GM12874 (cell line): ENCODE data around the gene CCDC148.

Source experiments
- TF ChIP-seq, protein P1 (sequence below): IDR thresholded peaks from 2 replicates; pipeline ENCODE4 v1.5.1; 2011; ENCODE audit warnings: low read depth, mild to moderate bottlenecking, control low read depth, low read length, moderate library complexity; ENCODE audit not compliant: insufficient read depth

CCDC148 gene

DNA sequence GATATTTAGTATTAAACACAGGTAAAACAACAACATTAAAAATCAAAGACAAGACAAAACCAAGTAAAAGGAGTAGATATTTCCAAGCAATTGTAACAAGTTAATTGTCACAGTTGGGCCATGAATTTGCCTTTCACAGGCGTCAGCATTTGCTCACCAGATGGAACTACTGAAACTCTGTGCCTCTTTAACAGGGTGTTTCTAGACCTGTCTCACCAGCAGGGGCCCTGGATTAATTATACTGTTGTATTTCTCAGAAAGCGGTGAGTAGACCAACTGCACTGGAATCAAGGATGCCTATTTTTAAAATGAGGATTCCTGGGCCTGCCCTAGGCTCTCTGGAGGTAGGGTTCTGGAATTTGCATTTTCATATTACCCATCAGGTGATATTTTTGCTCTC, 262.3 kb downstream of the CCDC148 start:
- TF ChIP-seq, protein P1, sequence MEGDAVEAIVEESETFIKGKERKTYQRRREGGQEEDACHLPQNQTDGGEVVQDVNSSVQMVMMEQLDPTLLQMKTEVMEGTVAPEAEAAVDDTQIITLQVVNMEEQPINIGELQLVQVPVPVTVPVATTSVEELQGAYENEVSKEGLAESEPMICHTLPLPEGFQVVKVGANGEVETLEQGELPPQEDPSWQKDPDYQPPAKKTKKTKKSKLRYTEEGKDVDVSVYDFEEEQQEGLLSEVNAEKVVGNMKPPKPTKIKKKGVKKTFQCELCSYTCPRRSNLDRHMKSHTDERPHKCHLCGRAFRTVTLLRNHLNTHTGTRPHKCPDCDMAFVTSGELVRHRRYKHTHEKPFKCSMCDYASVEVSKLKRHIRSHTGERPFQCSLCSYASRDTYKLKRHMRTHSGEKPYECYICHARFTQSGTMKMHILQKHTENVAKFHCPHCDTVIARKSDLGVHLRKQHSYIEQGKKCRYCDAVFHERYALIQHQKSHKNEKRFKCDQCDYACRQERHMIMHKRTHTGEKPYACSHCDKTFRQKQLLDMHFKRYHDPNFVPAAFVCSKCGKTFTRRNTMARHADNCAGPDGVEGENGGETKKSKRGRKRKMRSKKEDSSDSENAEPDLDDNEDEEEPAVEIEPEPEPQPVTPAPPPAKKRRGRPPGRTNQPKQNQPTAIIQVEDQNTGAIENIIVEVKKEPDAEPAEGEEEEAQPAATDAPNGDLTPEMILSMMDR, result no peak

DNA sequence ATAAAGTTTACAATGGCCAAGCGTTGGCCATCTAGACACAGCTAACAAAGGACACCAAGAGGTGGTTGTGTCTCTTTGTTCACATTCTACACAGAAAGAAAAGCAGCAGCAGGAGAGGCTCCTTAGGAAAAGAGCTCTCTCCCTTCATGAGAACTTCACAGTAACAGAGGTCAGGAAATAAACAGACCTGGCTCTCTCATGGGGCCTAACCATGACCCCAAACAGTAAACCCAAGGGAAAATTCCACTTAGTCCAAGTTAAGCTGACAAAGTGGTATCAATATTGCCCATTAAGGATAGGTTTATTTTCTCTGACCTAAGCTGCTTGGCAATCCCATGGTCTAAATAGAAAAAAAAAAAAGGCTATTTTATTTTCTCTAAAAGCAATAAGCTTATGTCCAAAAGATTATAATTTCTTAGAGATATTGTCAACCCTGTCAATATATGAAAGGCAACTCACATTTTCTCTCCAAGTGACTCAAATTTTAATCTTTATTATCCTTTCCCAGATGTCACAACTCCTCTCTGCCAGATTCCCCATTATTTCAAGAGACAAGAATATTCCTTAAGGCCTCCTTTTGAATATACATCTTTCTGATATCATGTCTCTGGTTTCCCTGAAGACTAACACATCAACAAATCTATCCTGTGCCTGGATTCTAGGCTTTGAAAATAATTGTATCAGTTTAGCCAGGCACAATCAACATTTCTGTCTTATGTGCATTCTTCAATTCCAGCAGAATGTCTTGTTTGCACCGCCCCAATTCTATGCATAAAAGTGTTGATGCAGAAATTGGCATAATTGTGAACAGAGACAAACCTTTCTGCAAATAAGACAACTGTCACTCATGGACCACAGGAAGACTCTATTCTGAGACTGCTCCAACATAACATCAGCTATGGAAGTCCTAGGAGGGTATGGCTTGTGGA, 263.8 kb downstream of the CCDC148 start:
- TF ChIP-seq, protein P1, result no peak

DNA sequence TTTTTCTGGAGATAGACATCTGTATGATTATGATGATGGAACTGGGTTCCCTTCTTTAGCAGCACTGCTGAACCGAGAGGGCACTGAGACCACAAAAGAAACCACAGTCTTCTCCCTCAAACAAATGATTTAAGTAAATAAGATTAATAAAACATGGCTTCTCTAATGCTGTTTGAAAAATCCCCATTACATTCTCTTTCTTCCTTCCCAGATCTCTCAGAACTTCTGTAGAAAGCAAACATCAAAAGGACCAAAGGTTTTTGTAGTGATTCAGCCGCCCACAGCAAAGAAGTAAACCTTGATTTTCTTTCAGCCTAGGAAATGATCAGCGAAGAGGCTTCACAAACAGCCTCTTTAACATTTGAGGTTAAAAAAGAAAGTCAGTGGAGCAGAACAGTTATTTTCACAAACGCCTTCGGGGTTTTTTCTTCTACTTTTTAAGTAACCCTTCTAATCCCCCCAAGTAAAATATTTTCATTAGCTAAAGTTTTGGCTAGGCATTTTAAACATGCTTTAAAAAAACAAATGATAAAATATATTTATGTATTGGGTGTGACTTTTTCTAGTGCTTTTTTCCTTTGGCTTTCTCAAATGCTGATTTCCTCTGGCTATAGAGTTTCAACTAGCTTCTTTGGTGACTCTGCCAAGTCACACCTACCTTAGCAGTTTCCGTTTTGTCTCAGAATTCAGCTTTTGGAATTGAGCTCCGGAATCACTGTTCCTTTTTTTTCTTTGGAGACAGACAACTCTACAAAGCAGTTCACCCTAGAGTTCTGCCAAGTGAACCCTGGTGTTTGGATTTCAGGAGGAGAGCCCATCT, 265.3 kb downstream of the CCDC148 start:
- TF ChIP-seq, protein P1, result no peak

DNA sequence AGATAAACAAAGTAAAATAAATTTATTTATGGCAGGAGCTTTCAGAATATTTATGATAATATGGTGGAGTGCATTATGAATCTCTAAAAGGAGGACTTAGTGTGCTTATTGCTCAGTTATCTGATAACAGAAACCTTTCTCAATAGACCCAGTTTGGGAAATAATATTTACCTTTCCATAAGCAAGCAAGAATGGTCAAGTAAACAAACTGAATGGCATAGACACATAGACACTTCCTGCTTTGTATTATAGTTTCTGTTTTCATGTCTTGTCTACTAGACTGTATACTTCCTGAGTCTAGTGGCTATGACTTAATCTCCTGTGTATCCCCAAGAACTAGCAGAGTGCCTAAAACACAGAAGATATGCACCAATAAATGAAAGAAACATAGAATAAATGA, 267.0 kb downstream of the CCDC148 start:
- TF ChIP-seq, protein P1, result no peak

DNA sequence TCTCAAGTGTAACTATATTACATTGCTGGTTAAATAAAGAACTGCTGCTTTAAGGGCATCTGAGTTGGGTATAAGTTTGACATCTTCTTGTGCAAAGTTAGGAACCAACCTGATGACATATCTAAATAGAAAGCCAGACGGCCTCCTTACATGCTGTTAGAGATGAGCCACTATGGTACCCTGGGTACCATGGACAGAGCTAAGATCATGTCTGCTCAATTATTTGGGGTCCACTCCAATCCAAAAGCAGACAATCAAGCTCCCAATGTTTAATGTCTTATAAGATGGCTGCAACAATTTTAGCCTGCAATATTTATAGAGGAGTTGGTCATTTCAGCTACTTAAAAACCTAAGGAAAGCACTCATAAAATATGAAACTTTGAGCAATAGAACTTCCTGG, 268.6 kb downstream of the CCDC148 start:
- TF ChIP-seq, protein P1, result no peak

DNA sequence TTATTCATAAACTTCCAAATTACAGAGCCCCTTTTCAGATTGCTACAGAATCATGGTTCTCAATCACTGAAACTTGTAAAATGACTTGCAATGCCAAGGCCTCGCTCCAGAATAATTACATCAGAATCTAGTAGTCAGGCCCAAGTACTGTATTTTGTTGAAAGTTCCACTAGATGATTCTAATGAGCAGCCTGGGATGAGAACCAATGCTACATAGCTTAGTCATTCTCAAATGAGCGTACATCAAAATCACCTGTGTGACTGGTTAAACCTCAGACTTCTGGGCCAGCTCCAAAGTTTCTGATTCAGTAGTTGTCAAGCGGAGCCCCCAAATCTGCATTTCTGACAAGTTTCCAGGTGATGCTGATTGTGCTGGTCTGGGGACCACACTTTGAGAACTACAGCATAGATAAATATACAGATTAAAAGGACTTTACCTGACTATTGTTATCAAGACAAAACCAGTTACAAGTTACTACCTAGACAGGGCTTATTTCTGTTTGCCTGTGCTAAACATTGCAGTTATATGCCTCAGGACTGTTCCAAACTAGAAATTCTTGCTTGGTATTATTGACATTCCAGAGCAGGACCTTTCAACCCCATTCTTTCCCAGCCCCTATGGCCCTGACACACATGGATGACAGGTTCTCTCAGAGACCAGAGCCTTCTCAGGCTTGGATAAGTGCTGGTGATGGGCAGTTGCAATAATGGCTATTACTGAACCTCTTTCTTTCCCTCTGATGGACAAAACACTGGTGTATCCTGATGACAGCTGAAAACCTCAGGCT, 271.8 kb downstream of the CCDC148 start:
- TF ChIP-seq, protein P1, result no peak
